Astrocyte (in vitro differentiated cells and primary cell): ENCODE results near the gene COL5A1. TPM values are rescaled to one million over a fixed set of nuclear protein-coding genes. Genes with fewer than 3 reads are reported as not detected.

Experiments
- DNase-seq: peaks from one replicate; pipeline ENCODE4 v3.0.0-alpha.2; 2010; ENCODE audit warnings: low read depth
- FAIRE-seq: peaks from 2 replicates; lab custom pipeline; 2011; peaks lifted over from hg19 to GRCh38; lab: Jason Lieb, UNC
- H2AFZ ChIP-seq: 2 replicates; pipeline ENCODE4 v1.6.0; 2012; ENCODE audit warnings: low read depth, low read length, inconsistent platforms
- H3K27ac ChIP-seq: 2 replicates; pipeline ENCODE4 v1.5.1; 2011; ENCODE audit warnings: low read depth, low read length, inconsistent platforms
- H3K27me3 ChIP-seq: 2 replicates; pipeline ENCODE4 v1.6.0; 2011; ENCODE audit warnings: low read length, inconsistent platforms; ENCODE audit not compliant: insufficient read depth
- H3K36me3 ChIP-seq: 2 replicates; pipeline ENCODE4 v1.5.1; 2011; ENCODE audit warnings: low read length, inconsistent platforms; ENCODE audit not compliant: insufficient read depth
- H3K4me1 ChIP-seq: 2 replicates; pipeline ENCODE4 v1.5.1; 2011; ENCODE audit warnings: low read length, inconsistent platforms; ENCODE audit not compliant: insufficient read depth
- H3K4me2 ChIP-seq: 2 replicates; pipeline ENCODE4 v1.6.0; 2012; ENCODE audit warnings: low read length, inconsistent platforms
- H3K4me3 ChIP-seq: 2 replicates; pipeline ENCODE4 v1.5.1; 2011; ENCODE audit warnings: low read depth, mild to moderate bottlenecking, low read length, inconsistent platforms; ENCODE audit not compliant: insufficient read depth
- H3K79me2 ChIP-seq: 2 replicates; pipeline ENCODE4 v1.6.0; 2012; ENCODE audit warnings: mild to moderate bottlenecking, low read length, inconsistent platforms; ENCODE audit not compliant: insufficient read depth
- H3K9ac ChIP-seq: 2 replicates; pipeline ENCODE4 v1.6.0; 2012; ENCODE audit warnings: mild to moderate bottlenecking, low read length, inconsistent platforms
- H3K9me3 ChIP-seq: 2 replicates; pipeline ENCODE4 v1.5.1; 2012; ENCODE audit warnings: low read depth, mild to moderate bottlenecking, low read length, inconsistent platforms; ENCODE audit not compliant: insufficient read depth
- H4K20me1 ChIP-seq: 2 replicates; pipeline ENCODE4 v1.6.0; 2012; ENCODE audit warnings: low read length, inconsistent platforms; ENCODE audit not compliant: insufficient read depth
- H3K27ac Mint-ChIP-seq: one replicate; pipeline ENCODE4 v1.8.0; 2021; ENCODE audit warnings: mild to moderate bottlenecking, mixed read lengths; ENCODE audit not compliant: unreplicated experiment
- H3K27me3 Mint-ChIP-seq: one replicate; pipeline ENCODE4 v1.8.0; 2021; ENCODE audit warnings: low read depth, mixed read lengths; ENCODE audit not compliant: unreplicated experiment
- H3K36me3 Mint-ChIP-seq: one replicate; pipeline ENCODE4 v1.8.0; 2021; ENCODE audit warnings: low read depth, mixed read lengths; ENCODE audit not compliant: unreplicated experiment
- H3K4me1 Mint-ChIP-seq: one replicate; pipeline ENCODE4 v1.8.0; 2021; ENCODE audit warnings: low read depth, mixed read lengths; ENCODE audit not compliant: unreplicated experiment
- H3K4me3 Mint-ChIP-seq: one replicate; pipeline ENCODE4 v1.8.0; 2021; ENCODE audit warnings: mild to moderate bottlenecking, moderate library complexity, mixed read lengths; ENCODE audit not compliant: unreplicated experiment
- H3K9me3 Mint-ChIP-seq: one replicate; pipeline ENCODE4 v1.8.0; 2021; ENCODE audit warnings: mild to moderate bottlenecking, mixed read lengths; ENCODE audit not compliant: unreplicated experiment
- EZH2 ChIP-seq: IDR thresholded peaks from 2 replicates; pipeline ENCODE4 v1.6.1; 2012; ENCODE audit warnings: mild to moderate bottlenecking, low read length, inconsistent platforms; ENCODE audit not compliant: insufficient read depth
- total RNA-seq: library from RNA; stranded (reverse); gene quantifications from 2 replicates; pipeline ENCODE4 v1.2.1, GENCODE V29; 2021
- TF ChIP-seq, protein P1 (sequence below): IDR thresholded peaks from 2 replicates; pipeline ENCODE4 v1.5.1; 2011; ENCODE audit warnings: low read depth, mild to moderate bottlenecking, inconsistent platforms, low read length, moderate library complexity; ENCODE audit not compliant: insufficient read depth

COL5A1 gene
- total RNA-seq, 1 donor from 2014 or later = 1,055 TPM

DNA sequence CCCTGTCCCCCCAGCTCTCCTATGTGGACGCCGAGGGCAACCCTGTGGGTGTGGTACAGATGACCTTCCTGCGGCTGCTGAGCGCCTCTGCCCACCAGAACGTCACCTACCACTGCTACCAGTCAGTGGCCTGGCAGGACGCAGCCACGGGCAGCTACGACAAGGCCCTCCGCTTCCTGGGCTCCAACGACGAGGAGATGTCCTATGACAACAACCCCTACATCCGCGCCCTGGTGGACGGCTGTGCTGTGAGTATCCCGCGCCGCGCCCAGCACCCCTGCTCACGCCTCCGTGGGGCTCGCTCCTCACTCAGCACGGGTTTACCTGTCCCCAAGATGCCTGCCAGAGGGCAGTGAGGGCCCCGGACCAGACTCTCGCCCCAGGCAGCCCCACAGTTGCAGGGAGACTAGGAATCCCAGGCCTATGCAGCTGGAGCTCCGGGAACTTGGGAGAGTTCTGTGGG, 193.4 kb downstream of the COL5A1 start:
- DNase-seq (no peak), FAIRE-seq (no peak)
- no peaks in the 10 kb centered on the region for H3K9me3 Mint-ChIP-seq
- Histone ChIP-seq H3K9ac (no peak overlapping the region), H4K20me1 (peaks cover 97% of the 10 kb centered on the region), H3K4me2 (no peak overlapping the region), H3K27ac (no peak overlapping the region), H2AFZ (no peak overlapping the region), H3K9me3 (no peaks in the 10 kb centered on the region), H3K4me3 (no peak overlapping the region), H3K79me2 (peaks cover 29% of the 10 kb centered on the region), H3K27me3 (no peaks in the 10 kb centered on the region), H3K4me1 (peaks cover 13% of the 10 kb centered on the region), H3K36me3 (peaks cover 49% of the 10 kb centered on the region)
- no peaks in the 10 kb centered on the region for H3K27me3 Mint-ChIP-seq
- peaks cover 22% of the 10 kb centered on the region for H3K36me3 Mint-ChIP-seq
- H3K4me1 Mint-ChIP-seq = peaks cover 6% of the 10 kb centered on the region
- H3K27ac Mint-ChIP-seq = peak overlapping the region; percentile 53
- H3K4me3 Mint-ChIP-seq = no peak overlapping the region
- TF ChIP-seq, protein P1, sequence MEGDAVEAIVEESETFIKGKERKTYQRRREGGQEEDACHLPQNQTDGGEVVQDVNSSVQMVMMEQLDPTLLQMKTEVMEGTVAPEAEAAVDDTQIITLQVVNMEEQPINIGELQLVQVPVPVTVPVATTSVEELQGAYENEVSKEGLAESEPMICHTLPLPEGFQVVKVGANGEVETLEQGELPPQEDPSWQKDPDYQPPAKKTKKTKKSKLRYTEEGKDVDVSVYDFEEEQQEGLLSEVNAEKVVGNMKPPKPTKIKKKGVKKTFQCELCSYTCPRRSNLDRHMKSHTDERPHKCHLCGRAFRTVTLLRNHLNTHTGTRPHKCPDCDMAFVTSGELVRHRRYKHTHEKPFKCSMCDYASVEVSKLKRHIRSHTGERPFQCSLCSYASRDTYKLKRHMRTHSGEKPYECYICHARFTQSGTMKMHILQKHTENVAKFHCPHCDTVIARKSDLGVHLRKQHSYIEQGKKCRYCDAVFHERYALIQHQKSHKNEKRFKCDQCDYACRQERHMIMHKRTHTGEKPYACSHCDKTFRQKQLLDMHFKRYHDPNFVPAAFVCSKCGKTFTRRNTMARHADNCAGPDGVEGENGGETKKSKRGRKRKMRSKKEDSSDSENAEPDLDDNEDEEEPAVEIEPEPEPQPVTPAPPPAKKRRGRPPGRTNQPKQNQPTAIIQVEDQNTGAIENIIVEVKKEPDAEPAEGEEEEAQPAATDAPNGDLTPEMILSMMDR = no peak
- no peak for TF ChIP-seq EZH2

DNA sequence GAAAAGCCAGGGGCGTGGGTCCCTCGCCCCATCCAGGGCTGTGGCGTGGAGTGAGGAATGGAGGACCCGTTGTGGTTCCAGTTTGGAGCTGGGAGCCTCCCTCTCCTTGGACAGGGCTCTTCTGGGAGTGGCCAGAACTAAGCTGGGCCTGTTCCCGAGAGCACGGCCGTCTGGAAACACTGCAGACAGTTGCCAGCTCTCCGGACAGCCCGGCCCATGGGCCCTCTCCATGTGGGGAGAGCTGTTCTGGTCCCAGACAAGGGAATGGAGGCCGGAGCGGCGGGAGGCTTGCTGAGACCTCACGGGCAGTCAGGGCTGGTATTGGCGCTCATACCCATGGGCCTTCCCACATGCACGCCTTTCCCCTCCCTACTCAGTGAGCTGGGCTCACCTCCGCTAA, 193.8 kb downstream of the COL5A1 start:
- Histone ChIP-seq H3K36me3 (peaks cover 50% of the 10 kb centered on the region), H3K9me3 (no peaks in the 10 kb centered on the region), H3K79me2 (peaks cover 30% of the 10 kb centered on the region), H3K4me1 (peaks cover 13% of the 10 kb centered on the region), H3K4me3 (no peak overlapping the region), H3K4me2 (no peak overlapping the region), H3K27me3 (no peaks in the 10 kb centered on the region), H2AFZ (no peak overlapping the region), H3K27ac (no peak overlapping the region), H4K20me1 (peaks cover 97% of the 10 kb centered on the region), H3K9ac (no peak overlapping the region)
- FAIRE-seq (no peak), DNase-seq (no peak)
- Mint-ChIP-seq H3K36me3 (peaks cover 20% of the 10 kb centered on the region), H3K27me3 (no peaks in the 10 kb centered on the region), H3K4me3 (no peak overlapping the region), H3K4me1 (peaks cover 8% of the 10 kb centered on the region), H3K9me3 (no peaks in the 10 kb centered on the region), H3K27ac (no peak overlapping the region)
- TF ChIP-seq, protein P1 = no peak
- no peak for TF ChIP-seq EZH2

DNA sequence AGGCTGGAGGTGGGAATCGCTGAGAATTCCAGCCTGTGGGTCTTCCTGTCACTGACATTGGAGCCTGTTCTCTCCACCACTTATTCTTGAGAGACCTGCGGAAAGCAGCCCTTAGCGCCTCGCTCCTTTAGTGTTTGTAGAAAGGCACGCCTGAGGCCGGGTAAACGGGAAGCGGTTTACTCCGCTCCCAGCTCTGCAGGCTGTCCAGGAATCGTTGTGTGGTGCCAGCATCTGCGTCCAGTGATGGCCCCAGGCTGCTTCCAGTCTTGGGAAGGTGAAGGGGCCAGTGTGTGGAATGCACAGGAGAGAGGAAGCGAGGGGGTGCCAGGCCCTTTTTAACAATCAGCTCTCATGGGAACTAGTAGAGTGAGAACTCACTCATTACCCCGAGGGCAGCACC, 194.4 kb downstream of the COL5A1 start:
- H4K20me1 ChIP-seq = peaks cover 97% of the 10 kb centered on the region
- FAIRE-seq = no peak
- DNase-seq = no peak
- H3K9me3 ChIP-seq = no peaks in the 10 kb centered on the region
- peaks cover 10% of the 10 kb centered on the region for H3K4me1 Mint-ChIP-seq
- no peak overlapping the region for H3K4me3 Mint-ChIP-seq
- peaks cover 33% of the 10 kb centered on the region for H3K79me2 ChIP-seq
- no peak overlapping the region for H3K27ac ChIP-seq
- no peak overlapping the region for H3K4me2 ChIP-seq
- no peak overlapping the region for H2AFZ ChIP-seq
- no peak for TF ChIP-seq EZH2
- TF ChIP-seq, protein P1 = no peak
- peaks cover 13% of the 10 kb centered on the region for H3K4me1 ChIP-seq
- H3K27me3 ChIP-seq = no peaks in the 10 kb centered on the region
- H3K36me3 ChIP-seq = peaks cover 47% of the 10 kb centered on the region
- H3K9me3 Mint-ChIP-seq = no peaks in the 10 kb centered on the region
- H3K36me3 Mint-ChIP-seq = peaks cover 18% of the 10 kb centered on the region
- H3K27me3 Mint-ChIP-seq = no peaks in the 10 kb centered on the region
- no peak overlapping the region for H3K27ac Mint-ChIP-seq
- no peak overlapping the region for H3K9ac ChIP-seq
- H3K4me3 ChIP-seq = no peak overlapping the region
